H9 (cell line): Measurements from ENCODE around the gene PARD3. TPM values are rescaled to one million over a fixed set of nuclear protein-coding genes. Genes with fewer than 3 reads are reported as not detected.

Source experiments
- DNase-seq: peaks from one replicate; pipeline ENCODE4 v3.0.0-alpha.2; 2017
- H2AFZ ChIP-seq: one replicate; pipeline ENCODE4 v1.6.1; 2013; ENCODE audit warnings: mild to moderate bottlenecking, low read length, control low read depth, moderate library complexity
- H2AK5ac ChIP-seq: 2 replicates; pipeline ENCODE4 v1.6.1; 2013; ENCODE audit warnings: low read length, control low read depth, mixed read lengths; ENCODE audit not compliant: insufficient read length
- H2BK120ac ChIP-seq: one replicate; pipeline ENCODE4 v1.6.1; 2013; ENCODE audit warnings: low read depth, mild to moderate bottlenecking, low read length, control low read depth, inconsistent platforms; ENCODE audit not compliant: poor library complexity, severe bottlenecking
- H2BK12ac ChIP-seq: 2 replicates; pipeline ENCODE4 v1.6.1; 2013; ENCODE audit warnings: low read length, control low read depth, mixed read lengths, low read depth; ENCODE audit not compliant: insufficient read length
- H2BK15ac ChIP-seq: 2 replicates; pipeline ENCODE4 v1.6.1; 2013; ENCODE audit warnings: low read depth, low read length, control low read depth
- H2BK20ac ChIP-seq: one replicate; pipeline ENCODE4 v1.6.1; 2013; ENCODE audit warnings: low read depth, mild to moderate bottlenecking, low read length, control low read depth, inconsistent platforms; ENCODE audit not compliant: poor library complexity, severe bottlenecking
- H2BK5ac ChIP-seq: 2 replicates; pipeline ENCODE4 v1.6.1; 2013; ENCODE audit warnings: low read length, control low read depth, mixed read lengths; ENCODE audit not compliant: insufficient read length
- H3K14ac ChIP-seq: 2 replicates; pipeline ENCODE4 v1.6.1; 2013; ENCODE audit warnings: low read length, control low read depth; ENCODE audit not compliant: insufficient read depth
- H3K18ac ChIP-seq: 2 replicates; pipeline ENCODE4 v1.6.1; 2013; ENCODE audit warnings: low read depth, mild to moderate bottlenecking, mixed read lengths, low read length, control low read depth; ENCODE audit not compliant: insufficient read length
- H3K23ac ChIP-seq: 2 replicates; pipeline ENCODE4 v1.6.1; 2013; ENCODE audit warnings: low read length, control low read depth, mixed read lengths, low read depth; ENCODE audit not compliant: insufficient read length
- H3K23me2 ChIP-seq: 2 replicates; pipeline ENCODE4 v1.6.1; 2013; ENCODE audit warnings: low read depth, mild to moderate bottlenecking, mixed read lengths, low read length, control low read depth; ENCODE audit not compliant: insufficient read length, poor library complexity, severe bottlenecking
- H3K27ac ChIP-seq: 2 replicates; pipeline ENCODE4 v1.5.1; 2013; ENCODE audit warnings: low read length, control low read depth, mixed read lengths, low read depth; ENCODE audit not compliant: insufficient read length
- H3K27me3 ChIP-seq: 2 replicates; pipeline ENCODE4 v1.6.1; 2013; ENCODE audit warnings: low read length, control low read depth, inconsistent platforms; ENCODE audit not compliant: insufficient read depth
- H3K4ac ChIP-seq: 2 replicates; pipeline ENCODE4 v1.6.1; 2013; ENCODE audit warnings: low read depth, mild to moderate bottlenecking, control low read depth, inconsistent platforms, low read length, moderate library complexity
- H3K4me1 ChIP-seq: 2 replicates; pipeline ENCODE4 v1.6.1; 2013; ENCODE audit warnings: low read length, control low read depth, inconsistent platforms; ENCODE audit not compliant: insufficient read depth
- H3K4me2 ChIP-seq: 2 replicates; pipeline ENCODE4 v1.6.1; 2013; ENCODE audit warnings: low read length, control low read depth, mixed read lengths; ENCODE audit not compliant: insufficient read length, insufficient read depth
- H3K56ac ChIP-seq: 2 replicates; pipeline ENCODE4 v1.6.1; 2013; ENCODE audit warnings: low read depth, mild to moderate bottlenecking, mixed read lengths, low read length, control low read depth; ENCODE audit not compliant: insufficient read length
- H3K79me1 ChIP-seq: 2 replicates; pipeline ENCODE4 v1.6.1; 2013; ENCODE audit warnings: low read depth, mild to moderate bottlenecking, moderate library complexity, low read length, control low read depth, inconsistent platforms; ENCODE audit not compliant: insufficient read depth, poor library complexity, severe bottlenecking
- H3K79me2 ChIP-seq: 2 replicates; pipeline ENCODE4 v1.6.1; 2013; ENCODE audit warnings: low read length, control low read depth, inconsistent platforms; ENCODE audit not compliant: insufficient read depth
- H3K9ac ChIP-seq: 2 replicates; pipeline ENCODE4 v1.6.1; 2013; ENCODE audit warnings: low read length, control low read depth, mixed read lengths; ENCODE audit not compliant: insufficient read length; ENCODE audit errors: extremely low read depth
- H3K9me3 ChIP-seq: one replicate; pipeline ENCODE4 v1.6.1; 2013; ENCODE audit warnings: low read depth, low read length, inconsistent platforms; ENCODE audit not compliant: control insufficient read depth
- H3T11ph ChIP-seq: one replicate; pipeline ENCODE4 v1.6.1; 2013; ENCODE audit warnings: mild to moderate bottlenecking, low read length, control low read depth, inconsistent platforms
- H4K20me1 ChIP-seq: one replicate; pipeline ENCODE4 v1.6.1; 2013; ENCODE audit not compliant: control insufficient read depth, insufficient read length, insufficient read depth
- H4K5ac ChIP-seq: 2 replicates; pipeline ENCODE4 v1.6.1; 2013; ENCODE audit warnings: low read depth, mild to moderate bottlenecking, mixed read lengths, low read length, control low read depth; ENCODE audit not compliant: insufficient read length
- H4K8ac ChIP-seq: replicated peaks from 2 replicates; pipeline ENCODE4 v1.6.1; 2013; ENCODE audit warnings: low read length, control low read depth, mixed read lengths, low read depth; ENCODE audit not compliant: insufficient read length
- H4K91ac ChIP-seq: 2 replicates; pipeline ENCODE4 v1.6.1; 2013; ENCODE audit warnings: low read depth, mild to moderate bottlenecking, moderate library complexity, mixed read lengths, low read length, control low read depth; ENCODE audit not compliant: insufficient read length
- H3K27ac Mint-ChIP-seq, 3 experiments: 2 replicates in 2 of 3; 3 replicates in 1 of 3; pipeline ENCODE4 v1.8.0; 2020 to 2021; ENCODE audit warnings: mixed read lengths in 3 of 3, mild to moderate bottlenecking in 1 of 3, moderate library complexity in 1 of 3
- H3K27me3 Mint-ChIP-seq: 2 replicates; pipeline ENCODE4 v1.8.0; 2021; ENCODE audit warnings: low read depth, mild to moderate bottlenecking, moderate library complexity, mixed read lengths
- H3K36me3 Mint-ChIP-seq, 3 experiments: 2 replicates in 2 of 3; 3 replicates in 1 of 3; pipeline ENCODE4 v1.8.0; 2020 to 2021; ENCODE audit warnings: low read depth in 3 of 3, mixed read lengths in 3 of 3; ENCODE audit not compliant: insufficient read depth in 1 of 3
- H3K4me1 Mint-ChIP-seq, 2 experiments: 2 replicates each; pipeline ENCODE4 v1.8.0; 2020; ENCODE audit warnings: mixed read lengths in 2 of 2
- H3K4me3 Mint-ChIP-seq, 2 experiments: 2 replicates in 1 of 2; 3 replicates in 1 of 2; pipeline ENCODE4 v1.8.0; 2020 to 2021; ENCODE audit warnings: mild to moderate bottlenecking in 2 of 2, mixed read lengths in 2 of 2, moderate library complexity in 1 of 2
- H3K9me3 Mint-ChIP-seq, 2 experiments: 2 replicates in 1 of 2; 3 replicates in 1 of 2; pipeline ENCODE4 v1.8.0; 2020; ENCODE audit warnings: mild to moderate bottlenecking in 2 of 2, mixed read lengths in 2 of 2, moderate library complexity in 1 of 2
- WGBS: extraction: QIAGEN DNeasy Blood & Tissue Kit; methylation state at CpG from one replicate; pipeline ENCODE4 v1.1.7; 2013; ENCODE audit warnings: missing lambda C conversion rate, low lambda C conversion rate, mixed read lengths; ENCODE audit not compliant: insufficient read length; ENCODE audit errors: extremely low coverage; 5-methylcytosine and 5-hydroxymethylcytosine counted together
- total RNA-seq: library from RNA; stranded (reverse); gene quantifications from 2 replicates; pipeline ENCODE4 v1.2.1, GENCODE V29; 2021
- TF ChIP-seq, protein P1 (sequence below): fragments of 200-600 bp; sonication (generic); conservative IDR thresholded peaks from 3 replicates; pipeline ENCODE4 v1.8.0; 2021; ENCODE audit warnings: antibody characterized with exemption, mild to moderate bottlenecking

PARD3 gene
- total RNA-seq, 1 experiment from 2014 or later: 44.7 TPM

GRCh38 chr10:34558093-34558583 lies 257.0 kb downstream of the PARD3 start:
- Histone ChIP-seq H3K4me1 (no peaks in the 10 kb centered on the region), H3K4me2 (no peak overlapping the region), H3K23ac (no peak overlapping the region), H3K18ac (no peak overlapping the region), H3K4ac (no peak overlapping the region), H4K8ac (no peak overlapping the region), H2BK20ac (no peak overlapping the region), H3K23me2 (no peaks in the 10 kb centered on the region), H3K56ac (no peak overlapping the region), H4K5ac (no peak overlapping the region), H2BK120ac (no peak overlapping the region), H2BK5ac (no peak overlapping the region), H2BK15ac (no peak overlapping the region), H3K9ac (no peak overlapping the region), H3K27me3 (no peaks in the 10 kb centered on the region), H4K91ac (no peak overlapping the region), H2AK5ac (no peak overlapping the region), H3K27ac (no peak overlapping the region), H4K20me1 (no peaks in the 10 kb centered on the region), H3K9me3 (no peaks in the 10 kb centered on the region), H3T11ph (no peak overlapping the region), H2BK12ac (no peak overlapping the region), H3K14ac (no peak overlapping the region), H2AFZ (no peak overlapping the region), H3K79me1 (no peaks in the 10 kb centered on the region), H3K79me2 (no peaks in the 10 kb centered on the region)
- Mint-ChIP-seq H3K9me3 (no peaks in the 10 kb centered on the region), H3K27ac (no peak overlapping the region), H3K27me3 (no peaks in the 10 kb centered on the region), H3K36me3 (no peaks in the 10 kb centered on the region; a peak in 1 of 7 replicates), H3K4me1 (peaks cover 8 to 9% of the 10 kb centered on the region in 2 experiments; a peak in 3 of 4 replicates), H3K4me3 (no peak overlapping the region)
- DNase-seq: no peak
- no CpG with 5 or more reads among the region's 3 CpGs for WGBS
- TF ChIP-seq, protein P1, sequence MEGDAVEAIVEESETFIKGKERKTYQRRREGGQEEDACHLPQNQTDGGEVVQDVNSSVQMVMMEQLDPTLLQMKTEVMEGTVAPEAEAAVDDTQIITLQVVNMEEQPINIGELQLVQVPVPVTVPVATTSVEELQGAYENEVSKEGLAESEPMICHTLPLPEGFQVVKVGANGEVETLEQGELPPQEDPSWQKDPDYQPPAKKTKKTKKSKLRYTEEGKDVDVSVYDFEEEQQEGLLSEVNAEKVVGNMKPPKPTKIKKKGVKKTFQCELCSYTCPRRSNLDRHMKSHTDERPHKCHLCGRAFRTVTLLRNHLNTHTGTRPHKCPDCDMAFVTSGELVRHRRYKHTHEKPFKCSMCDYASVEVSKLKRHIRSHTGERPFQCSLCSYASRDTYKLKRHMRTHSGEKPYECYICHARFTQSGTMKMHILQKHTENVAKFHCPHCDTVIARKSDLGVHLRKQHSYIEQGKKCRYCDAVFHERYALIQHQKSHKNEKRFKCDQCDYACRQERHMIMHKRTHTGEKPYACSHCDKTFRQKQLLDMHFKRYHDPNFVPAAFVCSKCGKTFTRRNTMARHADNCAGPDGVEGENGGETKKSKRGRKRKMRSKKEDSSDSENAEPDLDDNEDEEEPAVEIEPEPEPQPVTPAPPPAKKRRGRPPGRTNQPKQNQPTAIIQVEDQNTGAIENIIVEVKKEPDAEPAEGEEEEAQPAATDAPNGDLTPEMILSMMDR: no peak
